Naive thymus-derived CD4-positive, alpha-beta T cell (primary cell): ENCODE measurements around the gene SLC46A3. TPM values are rescaled to one million over a fixed set of nuclear protein-coding genes. Genes with fewer than 3 reads are reported as not detected.

Experiments used
- ATAC-seq: fragments of 150-1000 bp; cut with Tn5 transposase; 2 replicates; pipeline ENCODE4 v1.10.0; 2021; ENCODE audit warnings: mild to moderate bottlenecking, moderate library complexity
- CTCF ChIA-PET: fragments of 350-600 bp; sonication (Branson Sonifier 250); formaldehyde crosslinking; loops from one replicate; lab custom pipeline; 2021; ENCODE audit warnings: antibody characterized with exemption; lab: Charles Lee
- POLR2A ChIA-PET: fragments of 350-600 bp; sonication (Branson Sonifier 250); formaldehyde crosslinking; loops from one replicate; lab custom pipeline; 2021; ENCODE audit warnings: antibody characterized with exemption, inconsistent platforms; lab: Charles Lee
- DNase-seq, 9 donors: peaks; one replicate each; pipeline versions ENCODE4 v3.0.0 to v3.0.0-alpha.2; 2020 to 2022; ENCODE audit warnings: mixed read lengths in 1 of 9
- H3K27ac ChIP-seq: one replicate; pipeline ENCODE4 v1.7.0; 2013; ENCODE audit warnings: mild to moderate bottlenecking, low read depth, low read length, moderate library complexity
- H3K27me3 ChIP-seq, 2 donors: one replicate each; pipeline ENCODE4 v1.7.0; 2013; ENCODE audit warnings: low read length in 2 of 2, mild to moderate bottlenecking in 2 of 2, moderate library complexity in 2 of 2; ENCODE audit not compliant: control insufficient read depth in 2 of 2, insufficient read depth in 2 of 2
- H3K36me3 ChIP-seq, 3 experiments: 1 replicate in 2 of 3; 2 replicates in 1 of 3; pipeline ENCODE4 v1.7.0; 2013; ENCODE audit warnings: low read length in 3 of 3, mild to moderate bottlenecking in 3 of 3, moderate library complexity in 1 of 3; ENCODE audit not compliant: insufficient read depth in 3 of 3, control insufficient read depth in 2 of 3
- H3K4me1 ChIP-seq, 2 donors: one replicate each; pipeline ENCODE4 v1.7.0; 2013; ENCODE audit warnings: low read length in 2 of 2, mild to moderate bottlenecking in 2 of 2, moderate library complexity in 1 of 2; ENCODE audit not compliant: control insufficient read depth in 2 of 2, insufficient read depth in 2 of 2
- H3K4me3 ChIP-seq: 2 replicates; pipeline ENCODE4 v1.7.0; 2013; ENCODE audit warnings: mild to moderate bottlenecking, low read length
- H3K9me3 ChIP-seq, 3 experiments: 1 replicate in 2 of 3; 2 replicates in 1 of 3; pipeline ENCODE4 v1.7.0; 2013; ENCODE audit warnings: low read length in 3 of 3; ENCODE audit not compliant: control insufficient read depth in 2 of 3
- H3K27ac Mint-ChIP-seq, 9 donors: one replicate each; pipeline ENCODE4 v1.8.0; 2020 to 2022; ENCODE audit warnings: mixed read lengths in 9 of 9, mild to moderate bottlenecking in 8 of 9, moderate library complexity in 5 of 9, inconsistent platforms in 2 of 9
- H3K27me3 Mint-ChIP-seq, 5 donors: one replicate each; pipeline ENCODE4 v1.8.0; 2021 to 2022; ENCODE audit warnings: mixed read lengths in 5 of 5, mild to moderate bottlenecking in 1 of 5
- H3K36me3 Mint-ChIP-seq, 5 donors: one replicate each; pipeline ENCODE4 v1.8.0; 2020 to 2022; ENCODE audit warnings: mixed read lengths in 5 of 5, mild to moderate bottlenecking in 3 of 5, inconsistent platforms in 1 of 5
- H3K4me1 Mint-ChIP-seq, 7 donors: one replicate each; pipeline ENCODE4 v1.8.0; 2020 to 2022; ENCODE audit warnings: mixed read lengths in 7 of 7, mild to moderate bottlenecking in 3 of 7, inconsistent platforms in 1 of 7
- H3K4me3 Mint-ChIP-seq, 10 donors: one replicate each; pipeline ENCODE4 v1.8.0; 2020 to 2022; ENCODE audit warnings: mild to moderate bottlenecking in 10 of 10, mixed read lengths in 10 of 10, moderate library complexity in 6 of 10, inconsistent platforms in 2 of 10
- H3K9me3 Mint-ChIP-seq, 11 donors: one replicate each; pipeline ENCODE4 v1.8.0; 2020 to 2022; ENCODE audit warnings: mixed read lengths in 11 of 11, mild to moderate bottlenecking in 4 of 11, inconsistent platforms in 1 of 11, moderate library complexity in 1 of 11
- intact Hi-C, 2 donors: fragments of 100-400 bp; cut with micrococcal nuclease; formaldehyde crosslinking; loops; one replicate each; pipeline ENCODE4 v1.15.1; 2023
- polyA plus RNA-seq, 2 donors: library from polyadenylated mRNA; unstranded; fragments of 300-500 nt; fragmentation: Illumina TruSeq; gene quantifications; one replicate each; pipeline ENCODE4 v1.2.3, GENCODE V29; 2021
- total RNA-seq, 6 experiments: library from RNA in 5 of 6; stranded (reverse) in 5 of 6; gene quantifications; 1 replicate in 5 of 6; 2 replicates in 1 of 6; pipeline ENCODE4 v1.2.3 and lab custom pipeline; 2021 to 2026

Gene SLC46A3
- total and polyA plus RNA-seq, 7 experiments from 2014 or later, result 11.1 to 39.8 (median 21.8) TPM

GRCh38 chr13:28735481-28736029, 16.8 kb upstream of the SLC46A3 start:
- DNase-seq (no peak), ATAC-seq (no peak)
- Mint-ChIP-seq H3K36me3 (no peaks in the 10 kb centered on the region), H3K4me1 (peaks cover 4 to 13% (median 7%) of the 10 kb centered on the region in 7 donors), H3K27ac (no peak overlapping the region), H3K4me3 (no peak overlapping the region), H3K9me3 (peaks cover 0 to 2% (median 0%) of the 10 kb centered on the region in 11 donors), H3K27me3 (peaks cover 2 to 6% (median 4%) of the 10 kb centered on the region in 5 donors)
- no peaks in the 10 kb centered on the region for H3K4me1 ChIP-seq
- no peak overlapping the region for H3K4me3 ChIP-seq
- ChIA-PET CTCF (no interaction called here), POLR2A (no interaction called here)
- no peak overlapping the region for H3K27ac ChIP-seq
- intact Hi-C loops, result no loop called here
- no peaks in the 10 kb centered on the region for H3K9me3 ChIP-seq
- no peaks in the 10 kb centered on the region for H3K36me3 ChIP-seq
- H3K27me3 ChIP-seq, result no peaks in the 10 kb centered on the region

GRCh38 chr13:28734906-28735305, 16.1 kb upstream of the SLC46A3 start:
- CTCF ChIA-PET, result interaction anchor here (0.6 kb wide), 1 partner anchor 1763 kb away, joined by 3 read pairs; no protein-coding TSS in a partner anchor
- no peaks in the 10 kb centered on the region for H3K36me3 Mint-ChIP-seq
- H3K4me3 Mint-ChIP-seq, result no peak overlapping the region
- DNase-seq (no peak), ATAC-seq (no peak)
- Histone ChIP-seq H3K4me3 (no peak overlapping the region), H3K36me3 (no peaks in the 10 kb centered on the region), H3K4me1 (no peaks in the 10 kb centered on the region), H3K27me3 (no peaks in the 10 kb centered on the region), H3K27ac (no peak overlapping the region), H3K9me3 (no peaks in the 10 kb centered on the region)
- H3K4me1 Mint-ChIP-seq, result peaks cover 4 to 13% (median 7%) of the 10 kb centered on the region in 7 donors
- POLR2A ChIA-PET, result no interaction called here
- no peak overlapping the region for H3K27ac Mint-ChIP-seq
- intact Hi-C loops, result no loop called here
- peaks cover 0 to 2% (median 0%) of the 10 kb centered on the region in 11 donors for H3K9me3 Mint-ChIP-seq
- H3K27me3 Mint-ChIP-seq, result peaks cover under 1 to 8% (median 6%) of the 10 kb centered on the region in 5 donors

DNA sequence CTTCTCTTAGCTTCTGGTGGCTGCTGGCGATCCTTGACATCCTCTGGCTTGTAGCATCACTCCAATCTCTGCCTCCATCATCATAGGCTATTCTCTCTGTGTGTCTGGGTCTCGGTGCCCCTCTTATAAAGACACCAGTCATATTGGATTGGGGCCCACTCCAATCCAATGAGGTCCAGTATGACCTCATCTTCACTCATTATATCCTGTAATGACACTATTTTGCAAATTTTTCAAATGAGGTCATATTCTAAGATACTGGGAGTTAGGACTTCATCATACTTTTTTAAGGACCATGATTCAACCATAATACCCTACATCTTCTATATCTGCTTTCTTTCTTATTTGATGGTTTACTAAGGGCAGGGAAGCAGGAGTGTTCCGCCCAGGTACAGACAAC, 12.0 kb upstream of the SLC46A3 start:
- Mint-ChIP-seq H3K27ac (no peak overlapping the region), H3K4me1 (peaks cover under 1 to 7% (median 3%) of the 10 kb centered on the region in 7 donors), H3K4me3 (no peak overlapping the region), H3K27me3 (peaks cover 15 to 23% (median 17%) of the 10 kb centered on the region in 5 donors), H3K36me3 (no peaks in the 10 kb centered on the region), H3K9me3 (peaks cover 0 to 2% (median 0%) of the 10 kb centered on the region in 11 donors)
- H3K4me1 ChIP-seq, result no peaks in the 10 kb centered on the region
- no peak overlapping the region for H3K4me3 ChIP-seq
- no peaks in the 10 kb centered on the region for H3K27me3 ChIP-seq
- intact Hi-C loops, result no loop called here
- no peak overlapping the region for H3K27ac ChIP-seq
- H3K36me3 ChIP-seq, result no peaks in the 10 kb centered on the region
- ChIA-PET CTCF (no interaction called here), POLR2A (no interaction called here)
- no peaks in the 10 kb centered on the region for H3K9me3 ChIP-seq
- ATAC-seq (no peak), DNase-seq (no peak)

- no peak for DNase-seq
- Histone ChIP-seq H3K27ac (no peak overlapping the region), H3K36me3 (no peaks in the 10 kb centered on the region), H3K4me3 (no peak overlapping the region), H3K27me3 (no peaks in the 10 kb centered on the region), H3K9me3 (no peaks in the 10 kb centered on the region), H3K4me1 (no peaks in the 10 kb centered on the region)
- peaks cover 0 to 3% (median 0%) of the 10 kb centered on the region in 7 donors for H3K4me1 Mint-ChIP-seq
- peaks cover 15 to 24% (median 19%) of the 10 kb centered on the region in 5 donors for H3K27me3 Mint-ChIP-seq
- ATAC-seq, result no peak
- no peaks in the 10 kb centered on the region for H3K36me3 Mint-ChIP-seq
- no peak overlapping the region for H3K27ac Mint-ChIP-seq
- ChIA-PET POLR2A (no interaction called here), CTCF (no interaction called here)
- peaks cover 0 to 2% (median 0%) of the 10 kb centered on the region in 11 donors for H3K9me3 Mint-ChIP-seq
- H3K4me3 Mint-ChIP-seq, result no peak overlapping the region
- intact Hi-C loops, result no loop called here
These were observed 10.8 kb upstream of the SLC46A3 start for GRCh38 chr13:28729541-28729940.

DNA sequence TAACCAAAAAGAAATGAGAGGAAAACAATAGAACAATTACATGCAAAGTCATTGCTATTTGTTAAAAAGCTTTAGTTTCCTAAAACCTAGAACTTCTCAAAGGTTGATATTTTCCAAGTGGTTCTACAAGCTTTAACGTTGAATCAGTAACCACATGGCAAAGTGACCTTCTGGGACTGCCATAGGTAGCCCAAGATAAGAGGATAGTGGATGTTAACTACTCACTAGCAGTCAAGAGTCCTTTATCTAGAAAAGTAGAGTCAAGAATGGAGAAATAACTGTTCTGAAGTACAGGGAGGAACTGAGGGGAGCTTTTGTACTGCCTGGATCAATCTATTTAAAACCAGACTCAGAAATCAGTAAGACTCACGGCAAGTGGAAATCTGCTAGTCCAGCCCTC, 9.9 kb upstream of the SLC46A3 start:
- H3K27me3 Mint-ChIP-seq, result peaks cover 15 to 24% (median 19%) of the 10 kb centered on the region in 5 donors
- CTCF ChIA-PET, result no interaction called here
- ATAC-seq, result no peak
- H3K36me3 ChIP-seq, result no peaks in the 10 kb centered on the region
- peaks cover 0 to 2% (median 0%) of the 10 kb centered on the region in 11 donors for H3K9me3 Mint-ChIP-seq
- peaks cover 0 to 3% (median 0%) of the 10 kb centered on the region in 7 donors for H3K4me1 Mint-ChIP-seq
- H3K4me3 Mint-ChIP-seq, result no peak overlapping the region
- POLR2A ChIA-PET, result interaction anchor here (1.0 kb wide), 1 partner anchor 11 kb away, joined by 5 read pairs; no protein-coding TSS in a partner anchor
- H3K27me3 ChIP-seq, result no peaks in the 10 kb centered on the region
- no peaks in the 10 kb centered on the region for H3K4me1 ChIP-seq
- H3K36me3 Mint-ChIP-seq, result peaks cover 0 to 3% (median 0%) of the 10 kb centered on the region in 5 donors
- no peaks in the 10 kb centered on the region for H3K9me3 ChIP-seq
- H3K4me3 ChIP-seq, result no peak overlapping the region
- DNase-seq, result no peak
- intact Hi-C loops, result no loop called here
- H3K27ac Mint-ChIP-seq, result no peak overlapping the region
- no peak overlapping the region for H3K27ac ChIP-seq

DNA sequence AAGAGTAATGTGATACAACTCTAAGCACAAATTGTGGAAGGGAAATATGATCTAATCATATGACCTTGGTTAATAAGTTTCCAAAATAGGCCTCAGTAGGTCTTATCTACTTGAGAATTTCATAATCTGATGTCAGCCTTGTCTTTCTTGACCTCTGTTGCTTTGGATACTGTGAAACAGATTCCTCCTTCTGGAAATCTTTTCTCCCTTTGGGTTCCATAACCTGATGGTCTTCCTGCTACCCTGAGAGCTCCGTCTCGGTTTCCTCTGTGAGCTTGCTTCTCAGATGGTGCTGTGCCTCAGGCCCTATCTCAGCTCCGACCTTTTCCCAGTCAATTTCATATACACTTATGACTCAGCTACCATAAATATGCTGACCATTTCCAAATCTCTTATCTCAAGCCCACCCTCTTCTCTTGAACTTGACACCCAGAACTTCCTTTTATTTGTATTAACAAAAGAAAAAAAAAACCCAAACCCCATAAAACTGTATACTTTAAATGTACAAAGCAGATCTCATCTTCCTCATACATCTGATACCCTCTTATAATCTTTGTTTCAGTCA, 6.4 kb upstream of the SLC46A3 start:
- Mint-ChIP-seq H3K36me3 (peaks cover 0 to 3% (median 0%) of the 10 kb centered on the region in 5 donors), H3K27ac (no peak overlapping the region), H3K9me3 (no peaks in the 10 kb centered on the region), H3K4me1 (peaks cover 0 to 3% (median 0%) of the 10 kb centered on the region in 7 donors), H3K4me3 (no peak overlapping the region), H3K27me3 (peaks cover 9 to 28% (median 14%) of the 10 kb centered on the region in 5 donors)
- no peaks in the 10 kb centered on the region for H3K27me3 ChIP-seq
- H3K9me3 ChIP-seq, result no peaks in the 10 kb centered on the region
- ChIA-PET POLR2A (no interaction called here), CTCF (no interaction called here)
- intact Hi-C loops, result no loop called here
- ATAC-seq (no peak), DNase-seq (no peak)
- no peak overlapping the region for H3K4me3 ChIP-seq
- H3K27ac ChIP-seq, result no peak overlapping the region
- H3K4me1 ChIP-seq, result no peaks in the 10 kb centered on the region
- no peaks in the 10 kb centered on the region for H3K36me3 ChIP-seq

- H3K27me3 ChIP-seq, result no peaks in the 10 kb centered on the region
- POLR2A ChIA-PET, result no interaction called here
- no peaks in the 10 kb centered on the region for H3K36me3 ChIP-seq
- no peak overlapping the region for H3K4me3 Mint-ChIP-seq
- H3K4me1 ChIP-seq, result no peaks in the 10 kb centered on the region
- no peak overlapping the region for H3K4me3 ChIP-seq
- peaks cover 0 to 3% (median 0%) of the 10 kb centered on the region in 5 donors for H3K36me3 Mint-ChIP-seq
- H3K9me3 ChIP-seq, result no peaks in the 10 kb centered on the region
- peaks cover 9 to 27% (median 11%) of the 10 kb centered on the region in 5 donors for H3K27me3 Mint-ChIP-seq
- ATAC-seq (no peak), DNase-seq (no peak)
- intact Hi-C loops, result no loop called here
- no peak overlapping the region for H3K27ac ChIP-seq
- no peaks in the 10 kb centered on the region for H3K9me3 Mint-ChIP-seq
- CTCF ChIA-PET, result no interaction called here
- H3K27ac Mint-ChIP-seq, result no peak overlapping the region
- peaks cover 8 to 17% (median 10%) of the 10 kb centered on the region in 7 donors for H3K4me1 Mint-ChIP-seq
These were observed 5.0 kb upstream of the SLC46A3 start for GRCh38 chr13:28723806-28724205.
